HepG2 (cell line): ENCODE results near the gene TEDC2. TPM values are rescaled to one million over a fixed set of nuclear protein-coding genes. Genes with fewer than 3 reads are reported as not detected.

Experiments used
- FOXK2 ChIP-seq: fragments of 450-650 bp; IDR thresholded peaks from 2 replicates; pipeline ENCODE4 v1.6.1; 2016
- HES4 ChIP-seq: sonication (generic); formaldehyde crosslinking; IDR thresholded peaks from 2 replicates; pipeline ENCODE4 v1.9.0; 2021; ENCODE audit warnings: mild to moderate bottlenecking, missing genetic modification reagents, borderline replicate concordance
- HIVEP1 ChIP-seq: sonication (generic); formaldehyde crosslinking; IDR thresholded peaks from 2 replicates; pipeline ENCODE4 v1.4.0; 2020; ENCODE audit warnings: mild to moderate bottlenecking, missing genetic modification reagents
- HNRNPL ChIP-seq: fragments of 200-400 bp; formaldehyde crosslinking; IDR thresholded peaks from 2 replicates; pipeline ENCODE4 v1.6.1; 2017; ENCODE audit warnings: mild to moderate bottlenecking, low read depth, low read length
- MTF2 ChIP-seq: sonication (generic); formaldehyde crosslinking; IDR thresholded peaks from 2 replicates; pipeline ENCODE4 v1.5.0; 2020; ENCODE audit warnings: missing genetic modification reagents, borderline replicate concordance
- NAIF1 ChIP-seq: sonication (generic); formaldehyde crosslinking; IDR thresholded peaks from 2 replicates; pipeline ENCODE4 v1.5.0; 2020; ENCODE audit warnings: mild to moderate bottlenecking, missing genetic modification reagents, borderline replicate concordance
- POLR2A ChIP-seq, 2 experiments: IDR thresholded peaks; 2 replicates each; pipeline ENCODE4 v1.6.1; 2011; ENCODE audit warnings: low read depth in 2 of 2, low read length in 2 of 2, mild to moderate bottlenecking in 1 of 2, moderate library complexity in 1 of 2; ENCODE audit not compliant: insufficient read depth in 1 of 2
- RBM39 ChIP-seq: fragments of 200-400 bp; formaldehyde crosslinking; IDR thresholded peaks from one replicate; pipeline ENCODE4 v1.6.1; 2018; ENCODE audit warnings: antibody characterized with exemption, mild to moderate bottlenecking, low read depth, low read length; ENCODE audit not compliant: poor library complexity, severe bottlenecking
- TOPORS ChIP-seq: sonication (generic); formaldehyde crosslinking; IDR thresholded peaks from 2 replicates; pipeline ENCODE4 v1.8.0; 2023; ENCODE audit warnings: mild to moderate bottlenecking, missing genetic modification reagents
- TP53 ChIP-seq: sonication (generic); formaldehyde crosslinking; conservative IDR thresholded peaks from 2 replicates; pipeline ENCODE4 v1.4.0; 2020; ENCODE audit warnings: missing genetic modification reagents
- ZBTB8A ChIP-seq: sonication (generic); formaldehyde crosslinking; IDR thresholded peaks from 2 replicates; pipeline ENCODE4 v1.4.0; 2020; ENCODE audit warnings: mild to moderate bottlenecking, low read depth, missing genetic modification reagents, borderline replicate concordance
- ZNF121 ChIP-seq: sonication (generic); formaldehyde crosslinking; IDR thresholded peaks from 2 replicates; pipeline ENCODE4 v1.5.0; 2020; ENCODE audit warnings: mild to moderate bottlenecking, missing genetic modification reagents
- ZNF160 ChIP-seq: sonication (generic); formaldehyde crosslinking; IDR thresholded peaks from 2 replicates; pipeline ENCODE4 v1.8.0; 2022; ENCODE audit warnings: mild to moderate bottlenecking, inconsistent platforms, missing genetic modification reagents
- ZNF441 ChIP-seq: sonication (generic); formaldehyde crosslinking; IDR thresholded peaks from 2 replicates; pipeline ENCODE4 v1.7.0; 2021; ENCODE audit warnings: missing genetic modification reagents, borderline replicate concordance
- ZNF557 ChIP-seq: sonication (generic); formaldehyde crosslinking; IDR thresholded peaks from 2 replicates; pipeline ENCODE4 v1.4.0; 2020; ENCODE audit warnings: missing genetic modification reagents
- ZNF629 ChIP-seq: sonication (generic); formaldehyde crosslinking; conservative IDR thresholded peaks from 2 replicates; pipeline ENCODE4 v1.5.0; 2020; ENCODE audit warnings: missing genetic modification reagents
- ZNF782 ChIP-seq: sonication (generic); formaldehyde crosslinking; IDR thresholded peaks from 2 replicates; pipeline ENCODE4 v1.4.0; 2020; ENCODE audit warnings: missing genetic modification reagents, mild to moderate bottlenecking, borderline replicate concordance
- ZNF792 ChIP-seq: IDR thresholded peaks from 2 replicates; pipeline ENCODE4 v1.6.1; 2016
- ZSCAN20 ChIP-seq: sonication (generic); formaldehyde crosslinking; IDR thresholded peaks from 2 replicates; pipeline ENCODE4 v1.4.0; 2020; ENCODE audit warnings: missing genetic modification reagents, mild to moderate bottlenecking, borderline replicate concordance
- ZSCAN30 ChIP-seq: sonication (generic); formaldehyde crosslinking; IDR thresholded peaks from 2 replicates; pipeline ENCODE4 v1.5.0; 2020; ENCODE audit warnings: mild to moderate bottlenecking, missing genetic modification reagents
- polyA plus RNA-seq, 8 experiments: library from polyadenylated mRNA; depleted of rRNA in 3 of 8; stranded (reverse) in 7 of 8; unstranded in 1 of 8; fragments of >200 nt; fragmentation: Illumina TruSeq in 4 of 8; extraction: Trizol in 4 of 8; gene quantifications; 2 replicates each; pipeline versions ENCODE4 v1.2.1 to v1.2.3, GENCODE V29; 2011 to 2016; ENCODE audit warnings: low read depth in 4 of 8, missing spikeins in 1 of 8, mixed read lengths in 1 of 8; ENCODE audit not compliant: insufficient read depth in 1 of 8
- total RNA-seq, 5 experiments: library from RNA; depleted of rRNA; stranded (reverse); fragments of >200 nt; fragmentation: Illumina TruSeq; extraction: Trizol; gene quantifications; 2 replicates each; pipeline ENCODE4 v1.2.3, GENCODE V29; 2016; ENCODE audit warnings: low read depth in 1 of 5
- TF ChIP-seq, protein P1 (sequence below): sonication (generic); formaldehyde crosslinking; IDR thresholded peaks from 2 replicates; pipeline ENCODE4 v1.4.0; 2020; ENCODE audit warnings: mild to moderate bottlenecking, missing genetic modification reagents
- TF ChIP-seq, protein P2 (sequence below): sonication (generic); formaldehyde crosslinking; IDR thresholded peaks from 2 replicates; pipeline ENCODE4 v1.4.0; 2020; ENCODE audit warnings: missing genetic modification reagents, mild to moderate bottlenecking, borderline replicate concordance
- TF ChIP-seq, protein P3 (sequence below): sonication (generic); formaldehyde crosslinking; IDR thresholded peaks from 2 replicates; pipeline ENCODE4 v1.4.0; 2020; ENCODE audit warnings: mild to moderate bottlenecking, missing genetic modification reagents, borderline replicate concordance
- TF ChIP-seq, protein P4 (sequence below): sonication (generic); formaldehyde crosslinking; IDR thresholded peaks from 2 replicates; pipeline ENCODE4 v1.4.0; 2020; ENCODE audit warnings: missing genetic modification reagents, borderline replicate concordance

The TEDC2 gene
- total and polyA plus RNA-seq, 2 of the 13 experiments (the other 11 are each of a cell fraction or from before 2014, with no cell fraction given), result 6.2 to 24.4 TPM

DNA sequence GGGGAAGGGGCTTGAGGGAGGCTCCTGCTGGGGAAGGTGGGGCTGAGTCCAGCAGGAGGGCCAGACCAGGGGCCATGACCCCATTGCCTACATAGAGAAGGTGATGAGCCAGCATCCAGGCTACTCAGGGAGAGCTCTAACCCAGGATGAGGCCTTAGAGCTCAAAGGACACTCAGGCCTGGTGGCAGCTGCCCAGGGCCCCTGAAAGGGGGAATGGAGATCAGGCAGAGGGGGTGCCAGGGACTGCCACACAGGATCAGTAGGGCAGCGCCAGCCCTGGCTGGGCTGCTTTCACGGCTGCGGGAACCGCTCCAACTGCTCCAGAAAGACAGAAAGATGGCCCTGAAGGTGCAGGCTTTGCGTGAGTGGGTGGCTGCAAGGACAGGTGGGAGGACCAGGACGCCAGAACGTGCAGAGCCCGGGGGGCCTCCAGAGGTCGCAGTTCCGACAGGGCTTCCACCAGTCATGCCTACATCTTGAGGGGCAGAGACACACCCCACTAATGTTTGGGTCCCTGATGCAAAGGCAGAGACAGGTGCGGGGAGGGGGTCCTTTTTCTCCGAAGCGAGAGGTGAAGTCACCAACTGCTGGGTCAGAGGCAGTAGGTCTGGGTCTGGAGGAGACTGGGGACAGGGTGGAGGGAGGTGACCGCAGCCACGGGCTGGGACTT lies 53.0 kb downstream of the TEDC2 start (continued):
- TF ChIP-seq HIVEP1 (CRISPR knock-in tag) (no peak), TP53 (CRISPR knock-in tag) (no peak), MTF2 (CRISPR knock-in tag) (no peak), ZNF629 (CRISPR knock-in tag) (no peak), ZNF441 (CRISPR knock-in tag) (no peak), POLR2A (IDR thresholded peaks at IDR 0.05; ENCODE audit: insufficient read depth in 1 of 2, low read depth in 2 of 2, low read length in 2 of 2) (0 out of 4 replicates have a peak, but pooled peaks of 1 of the 2 experiments have one; percentile 23), ZBTB8A (CRISPR knock-in tag) (no peak), FOXK2 (no peak), ZNF782 (CRISPR knock-in tag) (0 out of 2 replicates have a peak, but pooled peaks have one; percentile 41), NAIF1 (CRISPR knock-in tag) (no peak), HES4 (no peak), TOPORS (CRISPR knock-in tag) (no peak), ZNF160 (CRISPR knock-in tag) (no peak), HNRNPL (peak; percentile 73), RBM39 (peak; percentile 61), ZNF557 (no peak), ZNF121 (no peak), ZNF792 (CRISPR knock-in tag) (no peak), ZSCAN20 (CRISPR knock-in tag) (no peak), ZSCAN30 (CRISPR knock-in tag) (no peak)
- TF ChIP-seq, protein P1, sequence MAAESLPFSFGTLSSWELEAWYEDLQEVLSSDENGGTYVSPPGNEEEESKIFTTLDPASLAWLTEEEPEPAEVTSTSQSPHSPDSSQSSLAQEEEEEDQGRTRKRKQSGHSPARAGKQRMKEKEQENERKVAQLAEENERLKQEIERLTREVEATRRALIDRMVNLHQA (CRISPR knock-in tag), result no peak
- TF ChIP-seq, protein P2, sequence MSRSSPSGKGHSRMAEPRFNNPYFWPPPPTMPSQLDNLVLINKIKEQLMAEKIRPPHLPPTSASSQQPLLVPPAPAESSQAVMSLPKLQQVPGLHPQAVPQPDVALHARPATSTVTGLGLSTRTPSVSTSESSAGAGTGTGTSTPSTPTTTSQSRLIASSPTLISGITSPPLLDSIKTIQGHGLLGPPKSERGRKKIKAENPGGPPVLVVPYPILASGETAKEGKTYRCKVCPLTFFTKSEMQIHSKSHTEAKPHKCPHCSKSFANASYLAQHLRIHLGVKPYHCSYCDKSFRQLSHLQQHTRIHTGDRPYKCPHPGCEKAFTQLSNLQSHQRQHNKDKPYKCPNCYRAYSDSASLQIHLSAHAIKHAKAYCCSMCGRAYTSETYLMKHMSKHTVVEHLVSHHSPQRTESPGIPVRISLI (CRISPR knock-in tag), result no peak
- TF ChIP-seq, protein P3, sequence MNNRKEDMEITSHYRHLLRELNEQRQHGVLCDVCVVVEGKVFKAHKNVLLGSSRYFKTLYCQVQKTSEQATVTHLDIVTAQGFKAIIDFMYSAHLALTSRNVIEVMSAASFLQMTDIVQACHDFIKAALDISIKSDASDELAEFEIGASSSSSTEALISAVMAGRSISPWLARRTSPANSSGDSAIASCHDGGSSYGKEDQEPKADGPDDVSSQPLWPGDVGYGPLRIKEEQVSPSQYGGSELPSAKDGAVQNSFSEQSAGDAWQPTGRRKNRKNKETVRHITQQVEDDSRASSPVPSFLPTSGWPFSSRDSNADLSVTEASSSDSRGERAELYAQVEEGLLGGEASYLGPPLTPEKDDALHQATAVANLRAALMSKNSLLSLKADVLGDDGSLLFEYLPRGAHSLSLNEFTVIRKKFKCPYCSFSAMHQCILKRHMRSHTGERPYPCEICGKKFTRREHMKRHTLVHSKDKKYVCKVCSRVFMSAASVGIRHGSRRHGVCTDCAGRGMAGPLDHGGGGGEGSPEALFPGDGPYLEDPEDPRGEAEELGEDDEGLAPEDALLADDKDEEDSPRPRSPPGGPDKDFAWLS (CRISPR knock-in tag), result peak; percentile 69; the same call in 1 of the 2 replicates
- TF ChIP-seq, protein P4, sequence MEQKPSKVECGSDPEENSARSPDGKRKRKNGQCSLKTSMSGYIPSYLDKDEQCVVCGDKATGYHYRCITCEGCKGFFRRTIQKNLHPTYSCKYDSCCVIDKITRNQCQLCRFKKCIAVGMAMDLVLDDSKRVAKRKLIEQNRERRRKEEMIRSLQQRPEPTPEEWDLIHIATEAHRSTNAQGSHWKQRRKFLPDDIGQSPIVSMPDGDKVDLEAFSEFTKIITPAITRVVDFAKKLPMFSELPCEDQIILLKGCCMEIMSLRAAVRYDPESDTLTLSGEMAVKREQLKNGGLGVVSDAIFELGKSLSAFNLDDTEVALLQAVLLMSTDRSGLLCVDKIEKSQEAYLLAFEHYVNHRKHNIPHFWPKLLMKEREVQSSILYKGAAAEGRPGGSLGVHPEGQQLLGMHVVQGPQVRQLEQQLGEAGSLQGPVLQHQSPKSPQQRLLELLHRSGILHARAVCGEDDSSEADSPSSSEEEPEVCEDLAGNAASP, result no peak
